Skin of body (tissue), 2 donors: Measurements from ENCODE around the gene FAM47E. TPM values are rescaled to one million over a fixed set of nuclear protein-coding genes. Genes with fewer than 3 reads are reported as not detected.

ENCODE experiments used
- DNase-seq: peaks from one replicate; lab custom pipeline; 2025; lab: John Stamatoyannopoulos, UW
- total RNA-seq: library from RNA; depleted of rRNA; stranded (reverse); fragments of >200 nt; gene quantifications from one replicate; pipeline ENCODE4 v1.2.3, GENCODE V29; 2014

Gene FAM47E
- total RNA-seq, 1 donor from 2014 or later, result 2.1 TPM

DNA sequence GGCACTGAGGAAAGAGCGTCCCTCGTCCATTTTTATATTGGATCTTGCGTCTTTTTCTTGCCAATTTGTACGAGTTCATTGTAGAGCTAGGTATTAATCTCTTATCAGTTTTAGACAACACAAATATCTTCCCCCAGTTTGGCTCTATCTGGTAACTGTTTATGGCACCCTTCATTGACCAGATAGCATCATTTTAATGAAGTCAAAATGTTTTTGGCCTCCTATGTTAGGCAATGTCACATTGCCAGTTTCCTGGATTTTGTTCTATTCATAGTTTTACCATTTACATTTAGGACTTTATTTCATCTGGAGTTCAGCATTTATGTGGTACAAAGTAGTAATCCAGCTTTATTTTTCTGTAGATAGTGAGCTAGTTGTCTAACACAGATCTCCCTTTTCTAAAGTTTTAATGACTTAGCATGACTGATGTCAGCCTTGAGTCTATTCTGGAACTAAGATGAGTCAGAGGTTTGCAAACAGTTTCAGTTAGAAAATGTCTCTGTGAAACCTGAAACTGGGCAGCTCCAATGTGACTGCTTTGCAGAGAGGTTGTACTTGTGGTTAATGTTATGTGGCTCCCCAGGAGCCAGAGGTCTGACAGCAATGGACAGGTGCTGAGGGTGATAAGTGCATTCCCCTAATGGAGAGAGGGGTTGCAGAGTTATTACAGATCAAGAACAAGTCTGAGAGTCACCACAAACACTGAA lies 49.7 kb downstream of the FAM47E start:
- no peak for DNase-seq

DNA sequence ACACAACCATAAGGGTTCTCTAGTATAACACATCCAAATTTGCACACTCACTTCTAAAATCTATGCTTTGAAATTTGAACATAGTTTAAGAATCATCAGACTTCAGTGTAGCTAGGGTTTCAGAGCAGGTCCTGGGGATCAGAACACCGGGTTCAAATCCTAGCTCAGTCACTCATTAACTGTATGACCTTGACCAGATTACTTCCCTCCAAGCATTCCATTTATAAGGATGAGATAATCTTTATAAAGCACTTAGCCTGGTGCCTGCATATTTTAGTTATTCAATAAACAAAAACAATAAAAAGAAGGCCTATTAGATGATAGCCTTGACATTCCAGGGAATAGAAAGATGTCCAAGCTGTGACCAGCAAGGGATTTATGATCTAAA lies 50.2 kb downstream of the FAM47E start:
- no peak for DNase-seq

DNA sequence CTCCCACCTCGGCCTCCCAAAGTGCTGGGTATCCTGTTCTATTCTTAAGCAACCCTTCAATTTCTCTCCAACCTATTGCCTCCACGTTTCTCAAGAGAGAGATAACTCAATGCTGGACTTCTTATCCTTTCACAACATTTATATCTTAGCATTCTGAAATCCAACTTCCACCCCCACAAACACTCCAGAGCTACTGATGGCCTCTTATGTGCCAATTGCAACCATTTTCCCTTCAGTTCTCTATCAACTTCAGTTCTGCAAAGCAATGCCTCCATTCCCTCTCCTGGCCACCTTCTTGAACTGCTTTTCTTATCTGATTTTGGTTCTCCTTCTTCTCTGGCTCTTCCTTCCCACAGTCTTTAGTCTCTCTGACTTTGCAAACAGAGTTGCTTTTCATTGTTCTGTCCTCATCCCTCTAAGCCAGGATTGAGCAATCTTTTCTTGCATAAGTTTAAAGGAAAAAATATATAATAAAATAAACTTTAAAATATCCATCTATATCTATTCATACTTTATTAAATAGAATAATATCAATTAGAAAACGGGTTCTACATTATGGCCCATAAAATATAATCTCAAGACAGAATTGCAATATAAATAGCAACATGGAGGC lies 51.4 kb downstream of the FAM47E start:
- DNase-seq, result no peak

DNA sequence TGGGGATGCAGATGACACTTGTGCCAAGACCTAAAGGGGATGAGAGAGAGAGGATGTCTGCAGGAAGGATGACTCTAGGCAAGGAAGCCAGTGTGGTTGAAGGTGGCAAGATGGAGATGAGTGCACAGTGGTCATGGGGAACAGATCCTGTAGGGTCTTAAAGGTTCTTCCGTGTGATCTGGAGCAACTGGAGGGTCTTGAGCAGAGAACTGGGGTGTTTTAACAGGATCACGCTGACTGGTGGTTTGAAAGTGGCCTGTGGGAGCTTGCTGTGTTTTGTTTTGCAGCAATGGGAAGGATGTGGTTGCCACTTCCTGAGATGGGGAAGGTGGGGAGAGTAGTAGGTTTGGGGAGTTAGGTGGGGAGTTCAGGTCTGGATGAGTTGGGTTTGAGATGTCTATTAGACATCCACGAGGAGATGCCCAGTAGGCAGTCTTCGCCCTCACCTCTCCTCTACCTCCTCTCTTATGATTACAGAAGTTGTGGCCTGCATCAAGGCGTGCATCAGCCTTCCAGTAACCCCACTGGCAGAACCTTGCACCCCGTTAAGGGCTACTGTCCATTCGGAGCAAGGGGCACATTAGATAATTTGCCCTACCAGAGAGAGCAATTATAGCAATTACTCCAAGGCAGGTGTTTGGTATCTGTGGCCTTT lies 53.6 kb downstream of the FAM47E start:
- DNase-seq, result no peak

DNA sequence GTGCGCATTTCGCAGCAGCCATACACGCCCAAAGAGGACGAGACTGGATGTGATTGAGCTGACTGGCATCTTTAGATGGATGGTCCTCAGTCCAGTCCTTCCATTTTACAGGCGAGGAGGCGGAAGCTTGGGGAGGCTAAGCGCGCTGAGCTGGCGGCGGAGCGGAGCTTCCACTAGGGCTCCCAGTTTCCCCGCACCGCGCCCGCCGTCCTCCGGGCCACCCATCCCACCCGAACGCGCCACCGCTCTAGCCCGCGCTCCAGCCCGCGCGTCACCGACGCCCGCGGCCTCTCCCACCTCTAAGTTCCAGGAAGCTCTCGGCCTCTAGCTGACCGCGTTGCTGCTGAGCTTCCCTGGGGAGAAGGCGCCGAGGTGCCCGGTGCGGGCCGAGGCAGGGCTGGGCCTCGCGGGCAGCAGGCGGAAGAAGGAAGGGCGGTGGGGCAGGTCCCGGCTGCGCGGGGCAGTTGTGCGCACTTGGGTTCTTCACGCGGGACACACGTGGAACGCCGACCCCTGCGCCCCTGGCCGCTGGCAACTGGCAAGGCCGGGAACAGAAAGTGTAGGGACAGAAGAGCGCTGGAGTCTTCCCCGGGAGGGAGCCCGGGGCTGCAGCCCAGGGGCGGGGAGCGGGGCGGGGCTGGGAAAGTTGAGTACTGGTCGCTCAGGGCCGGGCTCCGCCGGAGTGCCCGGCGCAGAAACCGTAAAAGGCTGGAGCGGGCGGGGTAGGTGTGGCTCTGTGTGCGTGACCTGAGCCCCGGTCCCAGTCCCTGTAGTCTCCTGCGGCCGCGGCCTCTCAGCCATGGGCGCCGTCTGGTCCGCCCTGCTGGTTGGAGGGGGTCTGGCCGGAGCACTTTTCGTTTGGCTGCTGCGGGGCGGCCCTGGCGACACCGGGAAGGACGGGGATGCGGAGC lies 54.7 kb downstream of the FAM47E start, which contains the start of gene STBD1:
TSS of gene STBD1 (plus strand) at position 763 of the 911 bp plus-strand sequence. CDS start at position 800, 37 bp downstream.
- DNase-seq, result no peak

DNA sequence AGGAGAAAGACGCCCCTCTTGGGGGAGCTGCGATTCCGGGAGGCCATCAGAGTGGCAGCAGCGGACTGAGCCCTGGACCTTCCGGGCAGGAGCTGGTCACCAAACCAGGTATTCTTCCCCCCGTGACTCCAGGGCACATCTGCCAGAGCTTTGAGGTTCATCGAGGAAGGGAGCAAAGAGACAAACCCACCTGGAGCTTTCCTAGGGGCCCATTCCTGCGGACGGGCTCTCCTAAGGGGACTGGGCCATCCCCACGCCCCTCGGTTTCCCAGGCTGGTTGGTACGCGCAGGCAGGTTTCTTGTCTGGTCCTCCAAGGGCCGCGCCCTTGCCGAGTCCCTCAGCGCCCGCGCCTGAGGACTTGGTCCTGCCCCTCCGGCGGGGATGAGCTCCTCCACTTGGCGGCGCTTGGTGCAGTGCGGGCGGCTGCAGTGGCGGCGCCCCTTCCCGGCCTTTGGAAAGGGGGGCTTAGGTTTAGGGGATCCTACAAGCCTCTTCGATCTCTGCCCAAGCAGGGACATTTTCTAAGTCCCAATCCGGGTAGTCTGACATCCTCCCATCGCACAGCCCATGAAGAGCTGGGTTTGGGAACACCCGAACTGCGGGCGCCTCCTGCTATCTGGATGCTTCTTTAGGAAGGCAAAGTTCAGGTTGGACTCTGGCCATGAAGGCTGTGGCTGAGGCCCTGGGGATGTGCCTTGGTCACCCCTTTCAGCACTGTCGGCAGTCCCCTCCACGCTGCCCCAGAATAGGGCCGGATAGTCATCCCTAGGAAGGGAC lies 55.5 kb downstream of the FAM47E start:
- DNase-seq, result no peak

DNA sequence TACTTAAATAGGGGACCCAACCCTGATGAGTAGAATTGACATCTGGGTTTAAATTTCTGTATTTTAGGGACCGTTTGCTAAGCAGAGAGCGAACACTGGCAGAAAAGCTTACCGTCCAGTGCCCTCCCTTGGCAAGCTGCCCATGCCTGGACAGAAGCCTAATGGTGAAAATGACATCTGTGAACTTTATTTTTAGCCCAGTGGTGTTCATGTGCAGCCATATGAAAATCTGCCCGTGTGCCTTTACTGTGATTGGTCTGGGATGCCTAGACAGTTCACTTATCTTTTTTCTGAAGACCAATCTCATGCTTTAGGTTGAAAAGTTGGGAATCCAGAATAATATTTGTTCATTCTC lies 56.1 kb downstream of the FAM47E start:
- no peak for DNase-seq

DNA sequence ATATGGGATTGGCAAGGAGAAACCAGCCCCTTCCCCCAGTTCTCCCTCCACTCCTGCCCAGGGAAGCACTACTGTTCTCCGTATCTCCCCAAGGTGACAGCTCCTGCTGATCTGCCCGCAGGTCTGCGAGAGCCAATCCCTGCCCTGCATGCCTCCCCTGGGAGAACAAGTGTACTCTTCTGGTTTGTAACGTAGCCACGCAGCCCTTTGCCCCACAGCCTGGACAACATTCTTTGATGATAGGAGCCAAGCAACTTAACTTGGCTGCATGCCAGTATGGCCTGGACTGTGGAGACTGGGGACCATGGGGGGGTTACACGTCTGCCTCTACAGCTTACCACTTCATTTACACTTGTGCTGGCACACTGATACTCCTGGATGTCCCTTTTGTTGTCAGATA lies 57.0 kb downstream of the FAM47E start:
- DNase-seq, result no peak

DNA sequence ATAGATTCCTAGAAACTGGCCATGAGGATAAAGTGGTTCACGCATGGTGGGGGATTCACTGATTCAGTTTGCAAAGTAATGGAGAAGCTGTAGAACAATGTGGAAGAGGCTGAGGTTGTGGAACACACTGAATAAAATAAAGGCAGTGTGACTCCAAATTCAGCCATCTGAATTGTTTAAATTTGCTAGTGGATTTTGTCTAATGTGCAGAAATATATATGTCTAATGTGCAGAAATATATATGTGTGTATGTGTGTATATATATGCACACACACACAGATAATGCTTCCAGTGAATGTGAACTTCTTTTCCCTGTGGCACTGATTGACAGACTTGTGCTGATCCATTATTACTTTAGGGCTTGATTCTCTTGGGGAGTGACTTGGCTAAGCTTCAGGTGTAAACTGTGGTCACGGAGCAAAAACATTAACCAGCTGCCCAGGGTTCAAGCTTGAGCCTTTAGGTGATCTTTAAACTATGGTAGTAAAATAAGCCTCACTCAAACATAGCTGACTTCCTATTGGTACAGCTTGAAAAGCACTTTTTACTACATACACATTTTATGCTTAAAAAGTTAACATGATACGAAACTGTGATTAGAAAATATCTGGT lies 58.5 kb downstream of the FAM47E start:
- no peak for DNase-seq

DNA sequence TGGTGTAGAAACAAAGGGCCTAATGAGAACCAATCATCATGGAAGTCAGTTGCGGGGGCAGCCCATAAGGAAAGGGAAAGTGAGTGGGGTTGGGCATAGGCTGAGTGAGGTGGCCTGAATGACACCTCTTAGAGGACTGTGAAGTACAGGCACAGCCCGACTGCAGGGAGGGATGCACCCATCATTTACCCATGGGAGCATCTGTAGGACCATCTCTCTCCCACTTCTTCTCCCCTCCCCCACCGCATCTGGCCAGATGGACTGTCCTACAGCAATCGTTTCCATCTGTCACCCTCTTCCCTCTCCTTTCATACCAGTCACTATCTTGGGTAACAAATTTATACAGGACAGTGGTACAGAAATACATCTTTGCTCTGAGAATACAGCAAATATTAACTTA lies 59.2 kb downstream of the FAM47E start:
- DNase-seq, result no peak

DNA sequence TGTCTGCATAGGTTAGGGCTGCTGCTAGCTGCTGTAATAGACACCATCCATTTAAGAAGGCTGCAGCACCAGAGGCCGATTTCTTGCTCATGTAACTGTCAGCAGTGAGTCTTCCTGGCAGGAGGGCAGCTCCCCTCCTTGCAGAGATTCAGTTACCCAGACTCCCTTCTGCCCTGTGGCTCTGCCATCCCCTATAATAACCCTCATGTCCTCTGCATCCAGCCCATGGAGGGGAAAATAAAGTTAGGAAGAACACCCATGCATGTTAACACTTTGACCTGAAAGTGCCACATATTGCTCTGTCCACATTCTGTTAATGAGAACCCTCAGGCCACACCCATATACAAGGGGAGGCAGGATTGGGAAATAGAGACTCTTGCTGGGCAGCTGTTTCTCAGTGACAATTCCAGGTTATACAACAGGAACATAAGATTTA lies 60.4 kb downstream of the FAM47E start:
- no peak for DNase-seq

DNA sequence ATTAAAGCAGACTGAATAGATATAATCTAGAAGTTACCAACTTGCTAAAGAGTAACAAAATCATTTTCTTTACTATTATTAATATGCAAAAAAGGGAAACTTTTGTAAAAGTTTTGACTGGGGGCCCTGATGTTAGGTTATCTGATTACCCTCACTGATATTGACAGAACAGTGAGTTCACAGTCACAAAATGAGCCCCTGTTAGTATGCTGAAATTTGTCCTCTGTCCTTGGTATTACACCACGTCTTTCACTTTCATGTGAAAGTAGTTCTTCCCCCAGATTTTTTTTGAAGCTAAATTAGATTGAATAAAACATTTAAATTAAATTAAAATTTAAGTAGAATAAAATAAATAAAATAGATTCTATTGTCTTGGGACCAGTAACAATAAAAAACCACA lies 60.9 kb downstream of the FAM47E start:
- DNase-seq, result no peak

DNA sequence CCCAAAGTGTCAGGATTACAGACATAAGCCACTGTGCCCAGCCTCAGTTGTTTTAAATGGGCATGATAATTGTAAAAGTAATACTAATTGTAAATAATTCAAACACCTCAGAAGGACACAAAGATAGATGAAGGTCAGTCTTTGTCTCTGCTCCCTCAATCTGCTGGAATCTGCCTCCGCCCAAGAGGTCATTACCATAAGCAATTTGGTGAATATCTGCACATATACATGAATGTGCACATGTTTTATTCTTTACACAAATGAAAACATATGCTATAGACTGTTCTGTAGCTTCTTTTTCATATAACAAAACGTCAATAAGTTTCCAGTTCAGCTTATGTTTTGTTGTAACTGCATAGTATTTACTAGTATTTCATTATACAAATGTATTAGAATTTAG lies 62.0 kb downstream of the FAM47E start:
- no peak for DNase-seq

DNA sequence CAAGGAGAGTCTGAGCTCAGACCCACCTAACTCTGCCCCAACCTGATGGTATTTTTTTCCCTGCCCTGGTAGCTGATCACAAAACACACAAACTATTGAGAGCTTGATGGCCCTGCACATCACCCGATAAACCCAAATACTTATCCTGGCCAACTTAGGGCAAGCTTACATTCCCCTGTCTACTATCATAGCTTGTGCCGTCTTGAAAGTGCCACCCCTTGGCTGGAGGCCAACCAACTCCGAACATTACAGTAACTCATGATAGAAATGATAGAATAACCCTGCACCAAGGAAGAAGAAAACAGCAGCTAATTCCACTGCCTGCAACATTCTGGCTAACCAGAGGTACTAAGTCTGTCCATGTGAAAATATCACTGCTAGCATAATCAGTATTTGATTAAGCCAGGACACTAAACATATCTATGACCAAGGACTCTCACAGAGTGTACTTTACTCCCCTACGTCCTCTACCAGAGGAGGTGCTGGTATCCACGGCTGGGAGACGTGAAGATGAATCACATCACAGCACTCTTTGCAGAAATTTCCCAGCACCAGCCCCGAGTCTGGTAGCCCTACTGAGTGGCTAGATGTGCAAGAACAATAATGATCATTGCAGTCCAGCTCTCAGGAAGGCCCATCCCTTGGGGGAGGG lies 63.9 kb downstream of the FAM47E start:
- no peak for DNase-seq

DNA sequence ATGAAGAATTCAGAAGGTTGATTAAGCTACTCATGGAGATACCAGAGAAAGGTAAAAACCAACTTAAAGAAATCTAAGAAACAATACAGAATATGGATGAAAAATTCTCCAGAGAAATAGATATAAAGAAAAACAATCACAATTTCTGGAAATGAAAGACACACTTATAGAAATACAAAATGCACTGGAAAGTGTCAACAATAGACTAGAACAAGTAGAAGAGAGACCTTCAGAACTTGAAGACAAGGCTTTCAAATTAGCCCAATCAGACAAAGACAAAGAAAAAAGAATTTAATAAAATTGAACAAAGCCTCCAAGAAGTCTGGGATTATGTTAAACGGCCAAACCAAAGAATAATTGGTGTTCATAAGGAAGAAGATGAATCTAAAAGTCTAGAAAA lies 64.6 kb downstream of the FAM47E start:
- no peak for DNase-seq

DNA sequence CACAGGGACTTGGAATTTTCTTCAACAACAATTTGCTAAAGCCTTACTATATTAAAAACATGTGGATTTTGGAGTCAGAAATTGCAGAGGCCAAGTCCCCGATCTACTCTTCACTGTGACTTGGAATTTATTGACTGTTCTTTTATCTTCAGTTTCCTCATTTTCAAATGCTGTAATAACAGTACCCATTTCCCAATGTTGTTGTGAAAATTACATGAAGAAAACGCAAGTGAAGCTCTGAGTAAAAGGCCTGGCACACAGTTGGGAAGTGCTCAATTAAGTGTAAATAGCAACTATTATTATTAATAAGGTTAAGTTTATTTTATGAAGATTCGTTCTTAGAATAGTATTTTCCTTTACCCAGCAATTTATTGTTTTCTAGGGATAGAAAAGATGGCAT lies 70.7 kb downstream of the FAM47E start:
- DNase-seq, result no peak

DNA sequence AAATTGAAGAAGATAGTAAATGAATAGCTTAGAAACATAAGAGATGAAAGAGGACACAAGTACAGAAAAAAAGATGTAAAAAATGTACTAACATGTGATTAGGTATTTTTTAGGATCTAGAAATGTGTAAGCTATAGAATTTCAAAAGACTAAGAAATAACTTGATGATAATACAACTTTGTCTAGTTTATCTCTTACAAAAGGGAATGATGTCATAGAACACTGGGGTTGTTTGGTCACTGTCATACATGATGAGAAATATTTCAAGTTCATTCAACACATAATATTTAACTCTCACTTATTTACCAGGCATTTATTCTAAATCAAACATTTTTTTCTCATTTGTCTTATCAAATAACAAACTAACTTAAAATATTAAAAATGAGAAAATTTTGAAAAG lies 73.6 kb downstream of the FAM47E start:
- no peak for DNase-seq

DNA sequence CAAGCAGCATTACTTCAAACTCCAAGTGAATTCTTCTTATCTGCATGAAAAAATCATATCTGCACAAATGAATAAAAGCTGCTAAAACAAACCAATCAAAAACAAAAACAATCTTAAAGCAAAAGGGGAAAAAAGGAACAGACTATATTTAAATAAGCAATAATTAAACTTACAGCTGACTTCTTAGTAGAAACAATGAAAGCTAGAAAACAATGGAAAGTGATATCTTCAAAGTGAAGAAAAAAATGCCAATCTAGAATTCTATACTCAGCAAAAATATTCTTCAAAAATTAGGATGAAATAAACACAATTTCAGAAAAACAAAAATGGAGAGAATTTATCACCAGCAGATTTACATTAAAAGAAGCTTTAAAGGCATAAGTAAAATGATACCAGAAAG lies 75.0 kb downstream of the FAM47E start:
- DNase-seq, result no peak
